ENCODE data around the gene LDLRAD2. TPM values are rescaled to one million over a fixed set of nuclear protein-coding genes. Genes with fewer than 3 reads are reported as not detected.

Gene LDLRAD2
- total and polyA plus RNA-seq, 4 donors, result 0.12 to 2.7 (median 0.23) TPM; not detected in 1

- no peaks in the 10 kb centered on the region for H3K27me3 ChIP-seq (ENCODE audit: control insufficient read depth in 4 of 4, insufficient read depth in 4 of 4, low read length in 3 of 4)
- TF ChIP-seq EGR1 (IDR thresholded peaks at IDR 0.05; ENCODE audit: low read depth in 2 of 2) (no peak), HNF4G (IDR thresholded peaks at IDR 0.05) (no peak), JUND (IDR thresholded peaks at IDR 0.05) (no peak), ATF3 (IDR thresholded peaks at IDR 0.05) (no peak), RAD21 (IDR thresholded peaks at IDR 0.05) (no peak), HNF4A (conservative IDR thresholded peaks at IDR 0.05) (no peak), REST (IDR thresholded peaks at IDR 0.05) (no peak), YY1 (IDR thresholded peaks at IDR 0.05) (no peak)
- no peak overlapping the region for H3K9ac ChIP-seq (ENCODE audit: low read depth in 1 of 2, low read length in 2 of 2)
- H3K4me1 ChIP-seq (ENCODE audit: control insufficient read depth in 4 of 4, insufficient read depth in 4 of 4, low read length in 3 of 4), result peaks cover 0 to 2% (median 0%) of the 10 kb centered on the region in 4 donors
- H3K36me3 ChIP-seq (ENCODE audit: control insufficient read depth in 4 of 4, insufficient read depth in 3 of 4, low read depth in 1 of 4, low read length in 3 of 4), result peaks cover 0 to 5% (median 0%) of the 10 kb centered on the region in 4 donors
- DNase-seq (ENCODE audit: low spot score), result no peak
- H3K9me3 ChIP-seq (ENCODE audit: control insufficient read depth in 4 of 4, low read length in 3 of 4), result no peaks in the 10 kb centered on the region
- 95% methylated on average over 9 of the region's 9 CpGs for WGBS
- no peak overlapping the region for H3K27ac ChIP-seq (ENCODE audit: low read depth in 1 of 2, low read length in 2 of 2)
- H3K4me3 ChIP-seq (ENCODE audit: low read depth in 1 of 3, low read length in 3 of 3), result no peak overlapping the region
Measured at GRCh38 chr1:21820597-21821232, 8.7 kb downstream of the LDLRAD2 start.

- no peaks in the 10 kb centered on the region for H3K27me3 ChIP-seq (ENCODE audit: control insufficient read depth in 4 of 4, insufficient read depth in 4 of 4, low read length in 3 of 4)
- H3K9ac ChIP-seq (ENCODE audit: low read depth in 1 of 2, low read length in 2 of 2), result no peak overlapping the region
- WGBS, result 94% methylated on average over 11 of the region's 11 CpGs
- H3K9me3 ChIP-seq (ENCODE audit: control insufficient read depth in 4 of 4, low read length in 3 of 4), result no peaks in the 10 kb centered on the region
- H3K36me3 ChIP-seq (ENCODE audit: control insufficient read depth in 4 of 4, insufficient read depth in 3 of 4, low read depth in 1 of 4, low read length in 3 of 4), result peaks cover 0 to 5% (median 0%) of the 10 kb centered on the region in 4 donors
- no peak overlapping the region for H3K4me3 ChIP-seq (ENCODE audit: low read depth in 1 of 3, low read length in 3 of 3)
- no peaks in the 10 kb centered on the region for H3K4me1 ChIP-seq (ENCODE audit: control insufficient read depth in 4 of 4, insufficient read depth in 4 of 4, low read length in 3 of 4)
- DNase-seq (ENCODE audit: low spot score), result no peak
- no peak overlapping the region for H3K27ac ChIP-seq (ENCODE audit: low read depth in 1 of 2, low read length in 2 of 2)
- TF ChIP-seq MAX (IDR thresholded peaks at IDR 0.05) (no peak), RAD21 (IDR thresholded peaks at IDR 0.05) (no peak), NR2F2 (IDR thresholded peaks at IDR 0.05) (no peak), HNF4A (conservative IDR thresholded peaks at IDR 0.05) (no peak), FOXA1 (IDR thresholded peaks at IDR 0.05) (no peak), ATF3 (IDR thresholded peaks at IDR 0.05) (no peak), ZBTB33 (IDR thresholded peaks at IDR 0.05) (no peak)
Measured at GRCh38 chr1:21821385-21822019, 9.4 kb downstream of the LDLRAD2 start.
